GM12892 (cell line): ENCODE measurements around the gene CCDC142.

Source experiments
- POLR2A ChIP-seq: IDR thresholded peaks from 2 replicates; pipeline ENCODE4 v1.6.1; 2011; ENCODE audit warnings: low read depth, low read length, control low read depth
- POLR2AphosphoS5 ChIP-seq: IDR thresholded peaks from 2 replicates; pipeline ENCODE4 v1.6.1; 2011; ENCODE audit warnings: low read depth, low read length, control low read depth

- TF ChIP-seq POLR2AphosphoS5 (0 out of 2 replicates have a peak, but pooled peaks have one; percentile 7), POLR2A (no peak)
Observed at GRCh38 chr2:74481961-74482800, 617 bp downstream of the CCDC142 start.
